HepG2 (cell line): ENCODE measurements around the gene BIN1. TPM values are rescaled to one million over a fixed set of nuclear protein-coding genes. Genes with fewer than 3 reads are reported as not detected.

Experiments
- ATAC-seq: fragments of 200-7000 bp; cut with Tn5 transposase; 3 replicates; pipeline ENCODE4 v1.9.1; 2020; ENCODE audit warnings: mild to moderate bottlenecking, moderate library complexity
- BruUV-seq: library from RNA; stranded (reverse); fragments of 400-500 nt; replicated peaks from 2 replicates; lab custom pipeline; 2021; lab: Mats Ljungman, UMichigan
- CTCF ChIA-PET: fragments of 300-600 bp; formaldehyde crosslinking; extraction: SDS; loops from one replicate; lab custom pipeline; 2021; ENCODE audit warnings: low total read pairs, inconsistent platforms, low intra/inter-chr PET ratio; lab: Yijun Ruan, JAX
- POLR2A ChIA-PET: fragments of 350-600 bp; sonication (Branson Sonifier 250); formaldehyde crosslinking; loops from one replicate; lab custom pipeline; 2020; ENCODE audit warnings: antibody characterized with exemption, inconsistent platforms; lab: Yijun Ruan, JAX
- DNase-seq: peaks from one replicate; pipeline ENCODE4 v3.0.0-alpha.2; 2015; ENCODE audit warnings: low spot score
- FAIRE-seq: peaks from 3 replicates; lab custom pipeline; 2011; peaks lifted over from hg19 to GRCh38; lab: Jason Lieb, UNC
- H2AFZ ChIP-seq: one replicate; pipeline ENCODE4 v1.6.1; 2011; ENCODE audit warnings: low read length, inconsistent platforms
- H3K27ac ChIP-seq: fragments of 300-600 bp; 3 replicates; pipeline ENCODE4 v1.8.0; 2011; ENCODE audit warnings: mixed run types, mild to moderate bottlenecking, mixed read lengths, low read length, inconsistent platforms; ENCODE audit not compliant: insufficient read depth; ENCODE audit errors: extremely low read length
- H3K27me3 ChIP-seq, 2 experiments: fragments of 200-600 bp in 1 of 2; 2 replicates in 1 of 2; 3 replicates in 1 of 2; pipeline versions ENCODE4 v1.6.0 to v1.8.0; 2011; ENCODE audit warnings: low read length in 2 of 2, mild to moderate bottlenecking in 2 of 2, moderate library complexity in 2 of 2, inconsistent platforms in 1 of 2; ENCODE audit not compliant: insufficient read depth in 2 of 2, control insufficient read depth in 1 of 2
- H3K36me3 ChIP-seq, 2 experiments: fragments of 200-600 bp in 1 of 2; replicated peaks in 1 of 2; 2 replicates in 1 of 2; 3 replicates in 1 of 2; pipeline versions ENCODE4 v1.5.1 to v1.8.0; 2011; ENCODE audit warnings: low read length in 2 of 2, inconsistent platforms in 1 of 2; ENCODE audit not compliant: insufficient read depth in 2 of 2, control insufficient read depth in 1 of 2
- H3K4me1 ChIP-seq: 2 replicates; pipeline ENCODE4 v1.5.1; 2012; ENCODE audit warnings: low read length, inconsistent platforms; ENCODE audit not compliant: insufficient read depth
- H3K4me2 ChIP-seq: 2 replicates; pipeline ENCODE4 v1.6.0; 2011; ENCODE audit warnings: low read depth, low read length, inconsistent platforms
- H3K4me3 ChIP-seq, 3 experiments: fragments of 200-600 bp in 1 of 3; sonication (generic), shearing (Covaris generic) in 1 of 3; replicated peaks in 1 of 3; 2 replicates each; pipeline ENCODE4 v1.5.1; 2011 to 2016; ENCODE audit warnings: low read length in 3 of 3, inconsistent platforms in 2 of 3, low read depth in 2 of 3, mild to moderate bottlenecking in 2 of 3, control low read depth in 1 of 3, mixed read lengths in 1 of 3; ENCODE audit not compliant: insufficient read depth in 1 of 3
- H3K79me2 ChIP-seq: one replicate; pipeline ENCODE4 v1.6.1; 2011; ENCODE audit warnings: low read length, inconsistent platforms; ENCODE audit not compliant: insufficient read depth
- H3K9ac ChIP-seq: 2 replicates; pipeline ENCODE4 v1.6.0; 2011; ENCODE audit warnings: mild to moderate bottlenecking, low read depth, low read length, inconsistent platforms; ENCODE audit not compliant: insufficient read depth
- H3K9me3 ChIP-seq: 2 replicates; pipeline ENCODE4 v1.5.1; 2012; ENCODE audit warnings: mild to moderate bottlenecking, low read length
- H4K20me1 ChIP-seq: 2 replicates; pipeline ENCODE4 v1.6.0; 2011; ENCODE audit warnings: inconsistent platforms, mild to moderate bottlenecking, low read length, moderate library complexity; ENCODE audit not compliant: insufficient read depth
- ADNP ChIP-seq: sonication (generic); formaldehyde crosslinking; IDR thresholded peaks from 2 replicates; pipeline ENCODE4 v1.4.0; 2020; ENCODE audit warnings: missing genetic modification reagents
- CBX5 ChIP-seq: sonication (generic); formaldehyde crosslinking; IDR thresholded peaks from 2 replicates; pipeline ENCODE4 v1.4.0; 2020; ENCODE audit warnings: missing genetic modification reagents, borderline replicate concordance
- CREM ChIP-seq, 2 experiments: sonication (generic) in 1 of 2; formaldehyde crosslinking in 1 of 2; IDR thresholded peaks; 2 replicates each; pipeline versions ENCODE4 v1.4.0 to v1.6.1; 2016 to 2020; ENCODE audit warnings: antibody characterized with exemption in 1 of 2, mild to moderate bottlenecking in 1 of 2, missing genetic modification reagents in 1 of 2
- EED ChIP-seq: sonication (generic); formaldehyde crosslinking; IDR thresholded peaks from 2 replicates; pipeline ENCODE4 v1.5.0; 2020; ENCODE audit warnings: mild to moderate bottlenecking, missing genetic modification reagents
- FOXP1 ChIP-seq, 2 experiments: fragments of 450-650 bp in 1 of 2; IDR thresholded peaks; 2 replicates each; pipeline ENCODE4 v1.6.1; 2017 to 2018; ENCODE audit warnings: antibody characterized with exemption in 1 of 2
- HMG20A ChIP-seq: IDR thresholded peaks from 2 replicates; pipeline ENCODE4 v1.6.1; 2016; ENCODE audit warnings: borderline replicate concordance
- SP4 ChIP-seq: sonication (generic); formaldehyde crosslinking; IDR thresholded peaks from 2 replicates; pipeline ENCODE4 v1.8.1; 2023; ENCODE audit warnings: mild to moderate bottlenecking, missing genetic modification reagents
- SUZ12 ChIP-seq: fragments of 150-350 bp; IDR thresholded peaks from 2 replicates; pipeline ENCODE4 v1.6.1; 2014; ENCODE audit warnings: low read depth, low read length
- TFAP4 ChIP-seq: sonication (generic); IDR thresholded peaks from 2 replicates; pipeline ENCODE4 v1.6.1; 2016; ENCODE audit warnings: low read depth, borderline replicate concordance
- ZBTB7A ChIP-seq: sonication (generic); formaldehyde crosslinking; IDR thresholded peaks from 2 replicates; pipeline ENCODE4 v1.8.0; 2022; ENCODE audit warnings: mild to moderate bottlenecking, missing genetic modification reagents
- ZNF34 ChIP-seq: sonication (generic); formaldehyde crosslinking; IDR thresholded peaks from 2 replicates; pipeline ENCODE4 v1.4.0; 2020; ENCODE audit warnings: mild to moderate bottlenecking, missing genetic modification reagents, borderline replicate concordance
- ZNF713 ChIP-seq: sonication (generic); formaldehyde crosslinking; IDR thresholded peaks from 2 replicates; pipeline ENCODE4 v1.4.0; 2020; ENCODE audit warnings: mild to moderate bottlenecking, missing genetic modification reagents
- ZNF737 ChIP-seq: sonication (generic); formaldehyde crosslinking; IDR thresholded peaks from 2 replicates; pipeline ENCODE4 v1.5.0; 2020; ENCODE audit warnings: missing genetic modification reagents, mild to moderate bottlenecking, borderline replicate concordance
- ZNF788 ChIP-seq: sonication (generic); formaldehyde crosslinking; IDR thresholded peaks from 2 replicates; pipeline ENCODE4 v1.5.0; 2020; ENCODE audit warnings: mild to moderate bottlenecking, missing genetic modification reagents, borderline replicate concordance
- ZNF891 ChIP-seq: sonication (generic); formaldehyde crosslinking; IDR thresholded peaks from 2 replicates; pipeline ENCODE4 v1.5.0; 2020; ENCODE audit warnings: mild to moderate bottlenecking, missing genetic modification reagents
- WGBS: methylation state at CpG from one replicate; pipeline ENCODE4 v1.1.6; 2017; ENCODE audit warnings: low lambda C conversion rate; 5-methylcytosine and 5-hydroxymethylcytosine counted together
- in situ Hi-C: cut with HindIII; loops from 2 replicates; pipeline ENCODE4 v1.10.0; 2017; ENCODE audit warnings: low pct_unique_long_range_greater_than_20kb; ENCODE audit not compliant: extremely low pct_ligation_motif_present
- intact Hi-C: fragments of 100-400 bp; cut with micrococcal nuclease; formaldehyde crosslinking; loops from one replicate; pipeline ENCODE4 v1.10.0; 2022; ENCODE audit not compliant: unreplicated experiment
- polyA plus RNA-seq, 8 experiments: library from polyadenylated mRNA; depleted of rRNA in 3 of 8; stranded (reverse) in 7 of 8; unstranded in 1 of 8; fragments of >200 nt; fragmentation: Illumina TruSeq in 4 of 8; extraction: Trizol in 4 of 8; gene quantifications; 2 replicates each; pipeline versions ENCODE4 v1.2.1 to v1.2.3, GENCODE V29; 2011 to 2016; ENCODE audit warnings: low read depth in 4 of 8, missing spikeins in 1 of 8, mixed read lengths in 1 of 8; ENCODE audit not compliant: insufficient read depth in 1 of 8
- total RNA-seq, 5 experiments: library from RNA; depleted of rRNA; stranded (reverse); fragments of >200 nt; fragmentation: Illumina TruSeq; extraction: Trizol; gene quantifications; 2 replicates each; pipeline ENCODE4 v1.2.3, GENCODE V29; 2016; ENCODE audit warnings: low read depth in 1 of 5

BIN1 gene
- total and polyA plus RNA-seq, 2 of the 13 experiments (the other 11 are each of a cell fraction or from before 2014, with no cell fraction given), result 0.93 to 1.2 TPM

GRCh38 chr2:127014224-127014623 lies 92.7 kb downstream of the BIN1 start:
- no TSS peak for BruUV-seq
- Histone ChIP-seq H3K36me3 (no peaks in the 10 kb centered on the region), H3K4me3 (no peak overlapping the region), H3K9ac (no peak overlapping the region), H3K79me2 (no peaks in the 10 kb centered on the region)
- no peak for TF ChIP-seq SUZ12
- TF ChIP-seq, all 625 proteins: peak for 0
- Histone ChIP-seq H3K4me2 (peak overlapping the region; percentile 8; the same call in 1 of the 2 replicates), H3K9me3 (no peaks in the 10 kb centered on the region), H4K20me1 (no peaks in the 10 kb centered on the region), H3K27me3 (peaks cover 0 to 9% of the 10 kb centered on the region in 2 experiments; a peak in 1 of 5 replicates), H2AFZ (no peak overlapping the region), H3K27ac (no peak overlapping the region), H3K4me1 (peaks cover 37% of the 10 kb centered on the region)
- peak; percentile 21 for ATAC-seq
- WGBS, result 40% methylated on average over 1 of the region's 1 CpG
- FAIRE-seq, result no peak
- POLR2A ChIA-PET, result no interaction called here
- CTCF ChIA-PET, result no interaction called here
- no peak for DNase-seq
- intact Hi-C loops, result no loop called here
- in situ Hi-C loops, result no loop called here

- no peak overlapping the region for H3K4me3 ChIP-seq
- POLR2A ChIA-PET, result no interaction called here
- H3K27ac ChIP-seq, result no peak overlapping the region
- H2AFZ ChIP-seq, result peak overlapping the region; percentile 56
- 18% methylated on average over 7 of the region's 7 CpGs for WGBS
- no peaks in the 10 kb centered on the region for H3K36me3 ChIP-seq
- H4K20me1 ChIP-seq, result no peaks in the 10 kb centered on the region
- H3K9me3 ChIP-seq, result no peaks in the 10 kb centered on the region
- DNase-seq, result no peak
- in situ Hi-C loops (no loop called here), intact Hi-C loops (no loop called here)
- peaks cover 0 to 9% of the 10 kb centered on the region in 2 experiments; a peak in 1 of 5 replicates for H3K27me3 ChIP-seq
- no peak for FAIRE-seq
- peak; percentile 35; the same call in 2 of the 3 replicates for ATAC-seq
- peaks cover 36% of the 10 kb centered on the region for H3K4me1 ChIP-seq
- H3K79me2 ChIP-seq, result no peaks in the 10 kb centered on the region
- no peak for TF ChIP-seq FOXP1 (IDR thresholded peaks at IDR 0.05)
- no peak for TF ChIP-seq FOXP1 (CRISPR knock-in tag; IDR thresholded peaks at IDR 0.05)
- TF ChIP-seq EED, result no peak
- no peak for TF ChIP-seq ZNF788 (CRISPR knock-in tag)
- TF ChIP-seq ZBTB7A (CRISPR knock-in tag), result no peak
- TF ChIP-seq CREM (IDR thresholded peaks at IDR 0.05), result no peak
- TF ChIP-seq CREM (CRISPR knock-in tag; IDR thresholded peaks at IDR 0.05), result no peak
- TF ChIP-seq HMG20A (CRISPR knock-in tag), result no peak
- TF ChIP-seq ADNP, result no peak
- TF ChIP-seq ZNF34 (CRISPR knock-in tag), result no peak
- no peak for TF ChIP-seq ZNF713 (CRISPR knock-in tag)
- no peak for TF ChIP-seq TFAP4
- TF ChIP-seq SP4 (CRISPR knock-in tag), result no peak
- TF ChIP-seq ZNF737 (CRISPR knock-in tag), result no peak
- TF ChIP-seq CBX5 (CRISPR knock-in tag), result no peak
- no peak for TF ChIP-seq ZNF891 (CRISPR knock-in tag)
- CTCF ChIA-PET, result no interaction called here
- no TSS peak for BruUV-seq
- H3K4me2 ChIP-seq, result peak overlapping the region; percentile 26; the same call in 1 of the 2 replicates
- no peak overlapping the region for H3K9ac ChIP-seq
Observed at GRCh38 chr2:127012868-127013267, 94.1 kb downstream of the BIN1 start.
